Measurements from ENCODE around the gene RAI1.
A peak's percentile ranks its signal among the peaks of the same experiment; 100 is the strongest.

The RAI1 gene

DNA sequence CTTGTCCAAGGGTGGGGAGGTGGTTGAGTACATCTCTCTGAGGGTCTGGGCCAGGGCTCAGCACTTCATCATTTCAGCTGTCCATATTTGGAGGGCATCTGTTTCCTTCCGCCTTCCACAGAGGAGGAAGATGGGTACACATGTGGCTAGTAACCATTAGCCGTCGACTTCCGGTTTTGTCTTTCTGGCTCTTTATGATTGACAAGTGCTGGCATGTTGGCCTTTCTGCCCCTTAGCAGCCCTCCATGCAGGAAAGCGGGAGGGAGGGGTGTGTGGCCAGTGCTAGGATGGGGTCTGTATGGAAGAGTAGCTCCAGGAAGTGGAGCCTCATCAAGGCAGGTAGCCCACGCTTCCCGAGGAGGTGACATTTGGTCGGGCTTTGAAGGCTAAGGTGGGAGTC, 69.6 kb downstream of the RAI1 start:
- peak; percentile 27 for DNase-seq (ENCODE audit: low read depth)

DNA sequence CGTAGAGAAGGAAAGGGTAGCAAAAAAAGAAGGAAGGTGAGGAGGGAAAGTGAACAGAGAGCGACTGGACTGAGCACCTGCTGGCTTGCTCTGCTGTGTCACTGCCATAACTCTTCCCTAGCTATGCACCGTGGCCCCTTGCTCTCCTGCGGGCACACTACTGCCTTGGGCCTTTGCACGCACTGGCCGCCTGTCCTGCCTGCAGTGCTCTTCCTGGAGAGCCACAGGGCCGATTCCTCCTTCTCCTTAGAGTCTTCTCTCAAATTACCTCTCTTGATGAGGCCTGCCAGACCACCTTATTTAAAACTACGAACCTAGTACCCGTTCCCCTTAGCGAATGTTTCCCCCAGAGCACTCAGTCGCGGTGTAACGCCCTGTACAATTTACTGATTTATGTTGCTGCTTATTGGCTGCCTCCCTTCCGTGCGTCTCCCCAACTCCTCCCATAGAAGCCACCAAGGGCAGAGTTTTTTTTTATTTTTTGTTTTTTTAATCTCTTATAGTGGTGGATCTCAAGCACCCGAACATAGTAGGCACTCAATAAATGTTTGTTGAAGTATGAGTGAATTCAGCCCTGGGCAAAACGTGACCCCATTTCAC, 70.3 kb downstream of the RAI1 start:
- no peak for DNase-seq (ENCODE audit: low read depth)

DNA sequence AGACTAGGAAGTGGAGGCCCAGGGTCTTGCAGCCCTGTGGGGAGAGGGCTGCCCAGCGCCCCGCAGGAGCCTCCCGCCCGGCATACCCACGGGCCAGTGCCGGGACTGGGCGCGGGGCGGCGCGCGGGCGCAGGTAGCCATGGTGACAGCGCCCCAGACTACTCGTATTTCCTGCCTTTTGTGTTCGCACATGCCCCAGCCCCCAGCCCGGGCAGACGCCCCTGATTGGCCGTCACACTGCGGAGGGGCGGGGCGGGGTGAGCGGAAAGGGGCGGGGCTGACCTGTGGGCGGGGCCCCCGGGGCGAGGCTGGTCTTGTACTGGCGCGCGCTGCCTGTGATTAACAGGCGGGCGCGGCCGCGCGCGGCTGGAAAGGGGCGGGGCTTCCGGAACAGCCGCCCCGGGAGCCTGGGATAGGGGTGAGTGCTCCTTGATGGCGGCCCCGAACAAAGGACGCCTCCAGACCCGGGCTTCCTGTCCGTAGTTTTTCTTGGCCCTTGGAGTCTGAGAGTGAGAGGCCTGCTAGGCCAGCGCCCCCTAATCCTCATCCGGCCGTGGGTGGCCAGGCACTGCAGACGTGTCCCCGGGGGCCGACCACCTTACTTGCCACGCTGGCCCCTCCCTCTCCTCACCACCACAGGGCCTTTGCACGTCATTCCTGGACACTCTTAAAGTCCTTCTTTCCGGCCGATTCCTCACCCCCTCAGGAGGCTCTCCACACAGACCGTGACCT, 71.0 kb downstream of the RAI1 start:
- peak; percentile 96 for DNase-seq (ENCODE audit: low read depth)

DNA sequence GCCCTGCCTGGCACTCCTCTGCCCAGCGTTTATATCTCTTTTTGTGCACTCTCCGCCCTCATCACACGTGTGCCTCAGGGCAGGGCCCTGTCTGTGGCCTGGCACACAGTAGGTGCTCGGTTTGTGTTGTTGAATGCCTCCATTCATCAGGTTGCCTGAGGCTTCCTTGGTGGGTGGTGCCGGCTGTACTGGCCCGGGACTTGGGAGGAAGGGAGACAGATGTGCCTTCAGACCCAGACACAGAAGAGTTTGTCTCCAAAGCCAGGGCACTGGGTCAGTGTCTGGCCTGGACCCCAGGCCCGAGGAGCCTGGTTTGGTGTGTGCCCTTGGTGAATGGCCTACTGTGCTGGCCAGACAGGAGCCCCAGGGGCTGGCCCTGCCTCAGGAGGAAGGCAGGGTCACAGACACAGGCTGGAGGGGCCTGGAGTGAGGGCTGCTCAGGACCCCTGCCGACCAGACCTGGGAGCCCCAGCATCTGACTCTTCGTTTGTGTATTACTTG, 71.6 kb downstream of the RAI1 start:
- DNase-seq (ENCODE audit: low read depth) = no peak

DNA sequence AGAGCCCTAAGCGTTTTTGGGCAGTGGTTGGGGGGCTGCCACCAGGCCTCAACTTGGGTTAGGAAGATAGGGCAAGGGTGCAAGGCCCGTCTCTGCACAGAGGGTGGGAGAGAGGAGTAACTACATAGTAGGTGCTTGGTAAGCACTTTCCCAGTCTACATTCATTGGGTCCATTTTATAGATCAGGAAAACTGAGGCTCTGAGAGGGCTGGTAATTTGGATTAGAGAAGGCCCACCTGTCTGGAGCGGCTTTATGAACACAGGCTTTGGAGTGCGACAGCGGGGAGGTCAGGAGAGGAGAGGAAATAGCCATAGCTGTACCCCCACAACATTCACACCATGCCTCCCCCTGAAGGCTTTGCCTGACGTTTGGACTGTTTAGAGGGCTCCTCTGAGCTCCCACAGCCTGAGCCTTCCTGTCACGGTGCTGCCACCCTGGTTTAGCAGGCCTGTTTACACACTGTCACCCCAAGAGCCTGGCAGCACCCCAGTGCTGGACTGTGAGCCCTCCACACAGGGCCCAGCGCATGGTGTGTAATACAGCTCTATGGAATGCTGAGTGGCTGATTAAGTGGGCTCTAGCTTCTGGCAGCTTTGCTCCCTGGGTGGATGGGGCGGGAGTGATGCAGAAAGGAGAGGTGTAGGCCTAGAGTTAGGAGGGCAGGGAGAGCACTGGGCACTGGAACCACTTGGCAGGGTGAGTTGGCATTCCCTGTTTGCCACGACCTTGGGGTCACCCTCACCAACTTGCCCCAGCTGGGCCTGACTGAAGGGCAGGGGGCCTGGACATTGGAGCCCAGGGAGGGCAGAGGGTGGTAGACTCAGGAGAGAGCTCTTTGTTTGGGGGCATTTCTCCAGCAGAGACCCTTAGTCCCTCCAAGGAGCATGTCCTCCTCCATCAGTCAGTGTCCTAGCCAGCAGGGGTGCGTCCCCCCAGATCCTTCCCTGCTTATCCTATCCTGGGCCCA, 73.7 kb downstream of the RAI1 start:
- DNase-seq (ENCODE audit: low read depth) = no peak

DNA sequence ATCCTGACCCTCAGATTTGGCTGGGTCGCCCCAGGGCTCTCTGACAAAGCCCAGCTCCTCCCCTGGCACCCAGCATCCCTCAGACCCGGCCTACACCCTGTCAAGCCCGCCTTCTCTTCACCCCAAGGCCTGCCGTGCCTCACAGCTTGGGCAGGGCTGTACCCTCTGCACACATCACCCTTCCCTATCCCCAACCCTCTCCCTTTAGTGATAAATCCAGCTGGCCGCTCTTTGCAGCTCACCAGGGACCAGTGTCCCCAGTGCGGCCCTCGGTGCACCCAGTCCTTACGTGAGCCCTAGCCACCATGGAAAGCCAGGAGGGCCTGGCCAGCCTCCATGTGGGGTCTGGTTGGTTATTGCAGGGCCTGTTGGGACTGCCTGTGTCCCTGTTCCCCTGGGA, 74.5 kb downstream of the RAI1 start:
- DNase-seq (ENCODE audit: low read depth) = no peak

DNA sequence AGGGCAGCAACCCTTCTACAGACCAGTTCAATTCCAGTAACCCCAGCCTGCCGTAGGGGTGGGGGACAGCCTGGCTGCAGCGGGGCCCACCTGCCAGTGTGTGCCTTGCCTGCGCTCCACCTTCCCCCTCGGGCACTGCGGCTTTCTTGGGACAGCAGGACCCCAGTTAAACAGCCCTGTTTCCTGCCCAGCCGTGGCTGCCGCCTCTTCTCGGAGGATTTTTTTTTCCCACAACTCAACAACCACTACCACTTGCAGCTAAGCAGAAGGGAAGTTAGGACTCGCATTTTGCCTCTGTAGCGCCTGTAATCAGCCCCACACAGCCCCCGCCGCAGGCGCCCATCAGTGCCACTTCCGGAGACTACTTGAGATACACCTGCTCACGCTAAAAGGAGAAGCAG, 76.1 kb downstream of the RAI1 start:
- no peak for DNase-seq (ENCODE audit: low read depth)

DNA sequence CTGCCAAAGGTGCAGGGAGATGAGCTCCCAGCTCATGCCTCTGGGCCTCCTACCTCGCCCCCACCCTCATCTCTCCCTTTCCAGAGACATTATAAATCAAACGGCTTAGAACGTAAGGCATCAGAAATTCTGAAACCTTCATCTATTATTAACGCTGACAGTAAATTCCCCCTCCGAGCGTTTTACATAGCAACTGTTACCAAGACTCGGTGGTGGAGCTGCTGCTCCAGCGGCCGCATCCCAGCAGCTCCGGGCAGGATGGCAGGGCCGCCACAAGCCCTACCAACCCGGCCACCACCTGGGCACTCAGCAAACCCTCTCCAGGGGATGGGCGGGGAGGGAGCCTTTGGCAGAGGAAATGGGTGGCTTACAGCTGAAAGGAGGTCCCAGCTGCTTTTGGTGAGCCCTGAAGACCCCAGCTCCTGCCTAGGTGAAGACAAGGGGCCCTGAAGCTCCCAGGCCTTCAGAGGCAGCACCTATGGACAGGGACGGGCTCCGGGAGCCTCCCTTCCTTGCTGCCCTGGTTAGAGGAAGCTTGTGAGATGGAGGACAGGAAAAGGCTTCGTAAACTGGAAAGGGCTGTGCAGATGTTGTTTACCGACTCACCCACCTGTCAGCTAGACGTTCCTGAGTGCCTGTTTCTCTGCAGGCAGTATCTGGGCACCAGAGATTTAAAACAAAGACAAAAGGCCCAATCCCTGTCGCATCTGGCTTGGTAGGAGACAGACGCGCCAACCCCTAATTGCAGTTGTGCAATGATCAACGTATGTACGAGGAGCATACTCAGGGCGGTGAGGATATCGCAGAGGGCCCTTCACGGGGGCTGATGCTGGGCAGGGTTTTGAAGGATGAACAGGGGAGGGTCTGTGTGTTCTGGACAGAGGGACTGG, 76.9 kb downstream of the RAI1 start:
- DNase-seq (ENCODE audit: low read depth) = no peak

DNA sequence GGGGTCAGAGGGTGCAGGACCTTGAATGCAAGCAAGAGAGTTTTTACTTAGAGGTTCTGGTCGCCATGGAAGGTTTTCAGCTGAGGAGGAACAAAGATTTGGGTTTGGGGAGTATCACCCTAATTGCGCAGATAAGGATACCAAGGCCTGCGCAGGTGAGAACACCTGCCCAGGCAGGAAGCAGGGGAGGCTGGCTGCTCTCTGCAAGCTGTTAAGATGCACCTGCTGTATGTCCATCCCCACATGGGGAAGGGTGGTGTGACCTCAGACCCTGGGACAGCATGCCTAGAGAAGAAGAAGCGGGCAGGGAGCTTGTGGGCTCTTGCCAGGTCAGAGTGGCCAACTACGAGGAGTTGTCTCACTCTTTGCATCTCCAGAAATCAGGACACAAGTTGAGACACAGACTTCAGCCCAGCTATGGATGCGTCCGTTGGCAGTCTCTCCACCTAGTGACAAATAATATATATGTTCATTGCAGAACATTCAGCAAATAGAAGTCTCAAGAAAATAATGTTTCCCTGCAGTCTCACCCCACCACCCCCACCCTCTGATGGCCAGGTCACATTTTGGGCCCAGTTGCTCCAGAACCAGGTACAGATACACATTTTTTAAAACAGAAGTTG, 77.8 kb downstream of the RAI1 start:
- DNase-seq (ENCODE audit: low read depth) = no peak

DNA sequence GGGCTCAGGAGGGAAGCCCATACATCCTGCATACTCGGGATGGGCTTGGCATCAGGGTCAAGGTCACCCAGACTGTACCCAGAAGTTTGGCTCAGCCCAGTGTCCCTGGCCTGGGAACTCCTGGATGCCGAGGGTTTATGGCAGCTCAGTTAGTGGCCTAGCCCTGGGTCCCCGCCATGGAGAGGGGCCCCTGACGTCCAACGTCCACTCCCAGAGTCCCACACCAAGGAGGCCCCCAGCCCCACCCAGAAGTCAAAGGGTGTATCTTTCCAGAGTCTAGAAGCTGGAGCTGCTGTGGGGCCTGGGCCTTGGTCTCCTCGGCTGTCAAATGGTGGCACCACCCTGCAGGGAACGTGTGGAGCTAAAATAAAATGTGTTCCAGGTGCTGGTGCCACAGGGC, 79.1 kb downstream of the RAI1 start:
- DNase-seq (ENCODE audit: low read depth) = no peak

DNA sequence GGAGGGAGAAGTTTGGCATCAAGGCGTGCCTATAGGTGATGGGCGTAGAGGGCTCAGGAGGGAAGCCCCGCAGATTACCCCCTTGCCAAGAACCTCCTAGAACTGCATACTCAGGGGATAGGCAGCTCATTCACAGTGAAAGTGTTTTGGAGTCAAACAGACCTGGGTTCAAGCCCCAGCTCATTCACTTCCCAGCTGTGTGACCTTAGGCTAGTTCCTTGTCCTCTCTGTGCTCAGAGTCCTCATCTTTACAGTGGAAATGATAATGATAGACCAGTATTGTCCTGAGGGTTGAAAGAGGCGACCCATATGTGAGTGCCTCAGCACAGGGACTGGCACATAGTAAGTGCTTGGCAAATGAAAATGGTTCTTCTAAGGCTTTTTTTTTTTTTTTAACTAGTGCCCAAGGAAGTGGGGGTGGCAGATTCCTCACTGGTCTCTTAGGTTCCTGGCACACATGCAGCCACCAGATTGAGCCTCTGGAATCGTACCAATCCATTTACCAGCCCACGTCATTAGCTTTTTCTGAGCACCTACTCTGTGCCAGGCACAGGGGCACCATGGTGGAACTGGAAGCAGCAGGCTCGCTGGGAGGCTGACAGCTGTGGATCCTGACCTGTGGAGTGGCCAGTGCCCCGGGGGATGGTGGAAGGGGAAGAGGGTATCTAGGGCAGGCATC, 79.8 kb downstream of the RAI1 start:
- no peak for DNase-seq (ENCODE audit: low read depth)

DNA sequence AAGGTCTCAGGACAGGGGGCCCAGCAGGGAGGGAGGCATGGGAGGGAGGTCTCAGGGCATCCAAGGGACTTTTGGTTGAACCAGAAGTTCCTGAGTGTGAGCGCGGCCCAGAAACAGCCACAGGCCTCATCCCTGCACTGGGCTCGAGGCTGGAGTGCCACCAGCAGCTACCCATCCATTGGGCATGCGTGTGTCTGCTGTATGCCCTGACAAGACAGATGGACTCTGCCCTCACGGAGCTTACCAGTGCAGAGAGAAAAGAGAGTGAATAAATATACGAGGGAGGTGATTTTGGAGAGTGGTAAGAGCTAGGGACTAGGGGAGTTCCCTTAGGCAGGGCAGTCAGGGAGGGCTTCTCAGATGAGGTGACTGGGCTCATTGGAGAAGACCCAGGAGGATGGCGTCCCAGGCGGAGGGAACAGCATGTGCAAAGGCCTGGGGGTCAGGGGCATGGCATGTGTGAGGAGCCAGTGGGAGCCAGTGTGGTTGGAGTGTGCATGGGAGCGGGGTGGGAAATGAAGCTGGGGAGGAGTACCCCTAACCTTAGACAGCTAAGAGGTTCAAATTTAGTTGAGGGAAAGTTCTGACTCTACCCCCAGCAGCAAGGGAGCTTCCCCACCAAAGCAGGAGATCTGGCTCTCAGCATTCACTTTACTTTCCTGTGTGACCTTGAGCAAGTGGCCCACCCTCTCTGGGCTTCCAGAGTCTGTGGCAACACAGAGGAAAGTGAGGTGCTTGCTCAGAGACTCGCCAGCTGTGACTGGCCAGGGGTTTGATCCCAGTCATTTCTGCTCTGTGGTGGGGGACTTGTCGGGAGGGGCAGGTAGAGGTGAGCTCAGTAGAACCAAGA, 80.9 kb downstream of the RAI1 start:
- DNase-seq (ENCODE audit: low read depth) = no peak

DNA sequence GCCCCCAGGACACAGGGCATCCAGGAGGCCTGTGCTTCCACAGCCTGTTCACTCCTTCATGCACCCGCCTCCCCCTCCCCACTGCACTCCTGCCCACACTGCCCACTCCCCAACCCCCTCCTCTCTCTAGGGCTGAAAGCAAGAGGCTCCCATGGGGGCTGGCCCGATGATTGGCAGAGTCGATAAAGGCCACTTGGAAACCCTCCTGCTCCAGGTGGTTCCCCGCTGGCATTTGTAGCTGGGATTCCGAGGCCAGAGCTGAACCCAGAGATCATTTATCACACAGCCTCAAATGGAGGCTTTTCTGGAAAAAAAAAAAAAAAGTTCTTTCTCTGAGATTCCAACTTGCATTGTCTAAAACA, 81.5 kb downstream of the RAI1 start:
- DNase-seq (ENCODE audit: low read depth) = no peak

DNA sequence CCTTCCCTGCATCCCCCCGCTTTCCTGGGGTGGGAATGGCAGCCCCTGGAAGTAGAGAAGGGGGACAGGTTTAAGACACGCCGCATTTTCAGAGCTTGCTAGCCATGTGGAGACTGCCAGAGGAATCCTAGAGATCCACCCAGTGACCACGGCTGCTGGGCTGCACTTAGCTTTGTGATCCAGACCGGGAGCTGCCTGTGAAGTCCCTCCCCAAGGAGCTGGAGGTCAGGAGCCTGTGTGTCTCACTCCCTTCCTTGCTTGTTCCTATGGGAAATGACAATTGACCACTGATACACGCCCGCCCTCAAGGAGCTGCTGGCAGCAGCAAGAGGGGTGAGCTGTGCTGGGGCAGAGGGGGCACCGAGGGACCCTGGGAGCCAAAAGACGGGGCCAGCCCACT, 81.9 kb downstream of the RAI1 start:
- DNase-seq (ENCODE audit: low read depth) = no peak

DNA sequence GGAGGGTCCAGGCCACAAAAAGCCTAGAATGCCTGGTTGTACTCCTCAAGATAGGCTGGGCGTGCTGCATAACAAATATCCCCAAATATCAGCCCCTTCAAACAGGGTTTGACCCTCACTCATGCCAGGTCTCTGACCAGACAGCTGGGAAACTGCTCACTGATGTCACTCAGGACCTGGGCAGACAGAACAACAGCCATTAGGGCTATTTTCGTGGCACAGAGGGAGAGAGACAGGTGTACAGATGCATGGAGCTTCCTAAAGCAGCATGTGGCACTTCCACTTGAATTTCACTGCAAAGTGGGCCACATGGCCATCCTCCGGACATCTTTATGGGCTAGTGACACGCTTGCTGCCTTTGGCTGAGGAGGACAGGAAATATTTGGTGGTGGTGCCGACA, 82.5 kb downstream of the RAI1 start:
- no peak for DNase-seq (ENCODE audit: low read depth)

DNA sequence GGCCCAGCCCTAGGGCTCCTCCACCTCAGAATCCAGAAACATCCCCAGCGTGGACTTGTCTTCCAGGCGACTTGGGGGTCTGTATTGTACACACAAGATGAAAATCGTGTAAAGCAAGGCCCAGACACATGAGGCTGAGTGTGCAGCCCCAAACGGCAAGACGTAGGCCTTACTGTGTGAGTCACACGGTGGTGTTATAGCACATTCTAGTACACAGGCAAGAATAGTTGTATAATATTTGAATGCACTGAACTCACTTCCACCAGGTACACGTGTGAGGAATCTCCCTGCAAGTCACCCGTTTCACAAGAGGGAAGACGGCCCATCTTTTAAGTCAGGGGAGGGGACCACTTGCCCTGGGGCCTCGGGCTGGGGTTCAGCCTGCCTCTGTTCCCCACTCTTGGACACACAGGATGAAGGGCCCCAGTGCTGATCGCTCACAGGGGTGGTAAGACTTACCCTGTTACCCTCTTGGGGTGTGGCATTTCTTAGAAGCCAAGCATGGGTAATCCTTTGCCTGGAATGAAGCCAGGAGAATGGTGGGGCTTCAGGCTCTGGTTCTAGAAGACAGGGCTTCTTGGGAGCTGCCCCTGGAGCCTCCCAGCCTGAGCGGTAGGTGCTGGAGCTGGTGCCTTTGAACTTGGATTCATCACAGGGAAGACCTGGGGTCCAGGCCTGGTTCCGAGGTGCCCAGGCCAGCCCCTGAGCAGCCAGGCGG, 84.3 kb downstream of the RAI1 start:
- DNase-seq (ENCODE audit: low read depth) = no peak

DNA sequence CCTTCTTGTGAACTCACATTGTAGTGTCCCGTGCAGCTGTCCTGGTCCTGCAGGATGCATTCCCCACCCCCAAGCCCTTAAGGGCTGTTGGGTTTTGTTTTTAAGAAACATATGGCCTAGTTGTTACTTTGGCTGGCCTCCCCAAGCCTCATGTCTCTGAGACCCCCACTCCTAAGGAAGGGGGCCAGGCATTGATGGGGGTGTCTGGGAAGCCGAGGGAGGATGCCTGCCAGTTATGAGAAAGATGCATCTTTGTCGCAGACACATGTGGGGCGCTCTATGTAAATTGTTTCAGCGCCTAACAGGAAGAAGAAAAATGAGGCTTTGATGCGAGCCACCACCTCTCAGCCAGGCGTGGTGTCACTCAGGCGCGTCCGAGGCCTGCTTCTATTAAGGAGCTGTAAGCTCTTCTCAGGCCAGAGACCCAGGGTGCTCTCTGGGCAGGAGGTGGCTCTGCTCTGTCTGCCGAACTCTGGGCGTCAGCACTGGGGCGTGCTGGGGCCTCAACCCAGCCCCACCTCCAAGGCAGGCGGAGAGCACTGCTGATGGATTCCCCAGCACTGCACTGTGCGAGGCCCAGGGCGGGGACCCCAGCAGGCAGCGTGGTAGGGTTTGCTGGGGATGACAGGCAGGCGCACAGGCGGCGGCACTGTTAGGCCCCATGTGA, 85.0 kb downstream of the RAI1 start:
- no peak for DNase-seq (ENCODE audit: low read depth)

DNA sequence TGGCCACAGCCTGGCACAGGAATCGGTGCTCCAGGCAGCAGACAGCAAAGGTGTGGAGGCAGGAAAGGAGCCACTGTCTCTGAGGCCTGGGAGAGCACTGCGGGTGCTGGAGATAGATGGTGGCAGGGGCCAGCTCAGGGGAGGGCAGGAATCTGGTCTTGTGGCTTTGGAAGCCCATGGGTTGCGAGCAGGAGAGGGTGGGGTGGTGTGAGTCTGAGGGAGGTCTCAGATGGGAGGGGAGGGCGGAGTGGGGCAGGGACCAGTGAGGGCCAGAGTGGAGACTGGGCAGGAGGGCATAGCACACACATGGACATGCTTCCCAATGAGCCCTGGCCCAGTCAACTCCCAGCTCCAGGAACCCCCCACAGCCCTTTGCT, 85.5 kb downstream of the RAI1 start:
- no peak for DNase-seq (ENCODE audit: low read depth)
